ENCODE data around the gene ARHGEF28.

- TF ChIP-seq REST (IDR thresholded peaks at IDR 0.05; ENCODE audit: insufficient read depth in 1 of 2, low read depth in 2 of 2, low read length in 2 of 2) (no peak), POLR2AphosphoS5 (IDR thresholded peaks at IDR 0.05; ENCODE audit: low read depth, low read length) (no peak), TAF1 (IDR thresholded peaks at IDR 0.05; ENCODE audit: borderline replicate concordance, insufficient read depth, low read length) (no peak)
Measured at GRCh38 chr5:73666891-73667290, 40.9 kb downstream of the ARHGEF28 start.
